Measurements from ENCODE around the gene ABHD17A. TPM values are rescaled to one million over a fixed set of nuclear protein-coding genes. Genes with fewer than 3 reads are reported as not detected.

Gene ABHD17A
- total and polyA plus RNA-seq, 2 of the 8 experiments (the other 6 are each of a cell fraction or from before 2014, with no cell fraction given): 41.2 to 87.4 TPM

DNA sequence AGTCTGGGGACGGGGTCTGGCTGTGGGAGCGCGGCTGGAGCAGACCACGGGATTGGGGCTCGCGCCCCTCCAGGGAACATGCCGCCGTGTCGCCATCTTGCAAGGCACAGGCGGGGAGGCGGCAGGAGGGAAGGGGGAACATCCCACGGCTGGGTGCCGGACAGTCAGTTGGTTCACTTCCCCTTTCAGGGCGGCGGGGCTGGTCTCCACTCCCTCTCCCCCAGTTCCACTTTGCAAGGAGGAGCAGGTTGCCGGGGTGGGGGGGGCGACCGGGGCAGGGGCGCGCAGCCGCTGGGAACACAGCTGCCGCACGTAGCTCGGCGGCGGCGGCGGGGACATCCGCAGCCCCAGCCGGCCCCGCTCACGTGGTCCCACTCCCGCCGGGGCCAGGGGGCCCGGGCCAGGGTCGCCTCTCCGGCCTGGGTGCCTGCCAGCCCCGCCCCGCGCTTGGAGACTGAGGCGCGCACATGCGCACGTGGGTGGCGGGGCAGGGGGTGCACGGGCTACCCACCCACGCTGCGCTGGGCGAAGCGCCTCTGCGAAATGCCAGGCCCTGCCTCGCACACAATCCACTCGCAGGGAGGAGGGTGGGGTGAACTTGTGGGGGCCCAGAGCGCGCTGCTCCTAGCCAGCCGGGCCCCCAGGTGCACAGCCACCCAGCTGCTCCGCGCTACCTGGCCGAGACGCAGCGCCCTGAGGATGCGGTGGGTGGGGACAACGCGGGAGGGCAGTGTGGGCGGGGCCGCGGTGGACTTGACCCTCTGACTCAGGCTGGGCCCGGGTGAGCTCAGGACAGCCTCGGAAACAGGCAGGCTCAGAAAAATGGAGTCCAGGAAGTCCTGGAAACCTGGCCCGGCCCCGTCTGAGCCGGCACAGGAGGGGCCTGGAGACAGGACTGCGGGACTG lies 28.3 kb downstream of the ABHD17A start (continued):
- TF ChIP-seq, protein P1, sequence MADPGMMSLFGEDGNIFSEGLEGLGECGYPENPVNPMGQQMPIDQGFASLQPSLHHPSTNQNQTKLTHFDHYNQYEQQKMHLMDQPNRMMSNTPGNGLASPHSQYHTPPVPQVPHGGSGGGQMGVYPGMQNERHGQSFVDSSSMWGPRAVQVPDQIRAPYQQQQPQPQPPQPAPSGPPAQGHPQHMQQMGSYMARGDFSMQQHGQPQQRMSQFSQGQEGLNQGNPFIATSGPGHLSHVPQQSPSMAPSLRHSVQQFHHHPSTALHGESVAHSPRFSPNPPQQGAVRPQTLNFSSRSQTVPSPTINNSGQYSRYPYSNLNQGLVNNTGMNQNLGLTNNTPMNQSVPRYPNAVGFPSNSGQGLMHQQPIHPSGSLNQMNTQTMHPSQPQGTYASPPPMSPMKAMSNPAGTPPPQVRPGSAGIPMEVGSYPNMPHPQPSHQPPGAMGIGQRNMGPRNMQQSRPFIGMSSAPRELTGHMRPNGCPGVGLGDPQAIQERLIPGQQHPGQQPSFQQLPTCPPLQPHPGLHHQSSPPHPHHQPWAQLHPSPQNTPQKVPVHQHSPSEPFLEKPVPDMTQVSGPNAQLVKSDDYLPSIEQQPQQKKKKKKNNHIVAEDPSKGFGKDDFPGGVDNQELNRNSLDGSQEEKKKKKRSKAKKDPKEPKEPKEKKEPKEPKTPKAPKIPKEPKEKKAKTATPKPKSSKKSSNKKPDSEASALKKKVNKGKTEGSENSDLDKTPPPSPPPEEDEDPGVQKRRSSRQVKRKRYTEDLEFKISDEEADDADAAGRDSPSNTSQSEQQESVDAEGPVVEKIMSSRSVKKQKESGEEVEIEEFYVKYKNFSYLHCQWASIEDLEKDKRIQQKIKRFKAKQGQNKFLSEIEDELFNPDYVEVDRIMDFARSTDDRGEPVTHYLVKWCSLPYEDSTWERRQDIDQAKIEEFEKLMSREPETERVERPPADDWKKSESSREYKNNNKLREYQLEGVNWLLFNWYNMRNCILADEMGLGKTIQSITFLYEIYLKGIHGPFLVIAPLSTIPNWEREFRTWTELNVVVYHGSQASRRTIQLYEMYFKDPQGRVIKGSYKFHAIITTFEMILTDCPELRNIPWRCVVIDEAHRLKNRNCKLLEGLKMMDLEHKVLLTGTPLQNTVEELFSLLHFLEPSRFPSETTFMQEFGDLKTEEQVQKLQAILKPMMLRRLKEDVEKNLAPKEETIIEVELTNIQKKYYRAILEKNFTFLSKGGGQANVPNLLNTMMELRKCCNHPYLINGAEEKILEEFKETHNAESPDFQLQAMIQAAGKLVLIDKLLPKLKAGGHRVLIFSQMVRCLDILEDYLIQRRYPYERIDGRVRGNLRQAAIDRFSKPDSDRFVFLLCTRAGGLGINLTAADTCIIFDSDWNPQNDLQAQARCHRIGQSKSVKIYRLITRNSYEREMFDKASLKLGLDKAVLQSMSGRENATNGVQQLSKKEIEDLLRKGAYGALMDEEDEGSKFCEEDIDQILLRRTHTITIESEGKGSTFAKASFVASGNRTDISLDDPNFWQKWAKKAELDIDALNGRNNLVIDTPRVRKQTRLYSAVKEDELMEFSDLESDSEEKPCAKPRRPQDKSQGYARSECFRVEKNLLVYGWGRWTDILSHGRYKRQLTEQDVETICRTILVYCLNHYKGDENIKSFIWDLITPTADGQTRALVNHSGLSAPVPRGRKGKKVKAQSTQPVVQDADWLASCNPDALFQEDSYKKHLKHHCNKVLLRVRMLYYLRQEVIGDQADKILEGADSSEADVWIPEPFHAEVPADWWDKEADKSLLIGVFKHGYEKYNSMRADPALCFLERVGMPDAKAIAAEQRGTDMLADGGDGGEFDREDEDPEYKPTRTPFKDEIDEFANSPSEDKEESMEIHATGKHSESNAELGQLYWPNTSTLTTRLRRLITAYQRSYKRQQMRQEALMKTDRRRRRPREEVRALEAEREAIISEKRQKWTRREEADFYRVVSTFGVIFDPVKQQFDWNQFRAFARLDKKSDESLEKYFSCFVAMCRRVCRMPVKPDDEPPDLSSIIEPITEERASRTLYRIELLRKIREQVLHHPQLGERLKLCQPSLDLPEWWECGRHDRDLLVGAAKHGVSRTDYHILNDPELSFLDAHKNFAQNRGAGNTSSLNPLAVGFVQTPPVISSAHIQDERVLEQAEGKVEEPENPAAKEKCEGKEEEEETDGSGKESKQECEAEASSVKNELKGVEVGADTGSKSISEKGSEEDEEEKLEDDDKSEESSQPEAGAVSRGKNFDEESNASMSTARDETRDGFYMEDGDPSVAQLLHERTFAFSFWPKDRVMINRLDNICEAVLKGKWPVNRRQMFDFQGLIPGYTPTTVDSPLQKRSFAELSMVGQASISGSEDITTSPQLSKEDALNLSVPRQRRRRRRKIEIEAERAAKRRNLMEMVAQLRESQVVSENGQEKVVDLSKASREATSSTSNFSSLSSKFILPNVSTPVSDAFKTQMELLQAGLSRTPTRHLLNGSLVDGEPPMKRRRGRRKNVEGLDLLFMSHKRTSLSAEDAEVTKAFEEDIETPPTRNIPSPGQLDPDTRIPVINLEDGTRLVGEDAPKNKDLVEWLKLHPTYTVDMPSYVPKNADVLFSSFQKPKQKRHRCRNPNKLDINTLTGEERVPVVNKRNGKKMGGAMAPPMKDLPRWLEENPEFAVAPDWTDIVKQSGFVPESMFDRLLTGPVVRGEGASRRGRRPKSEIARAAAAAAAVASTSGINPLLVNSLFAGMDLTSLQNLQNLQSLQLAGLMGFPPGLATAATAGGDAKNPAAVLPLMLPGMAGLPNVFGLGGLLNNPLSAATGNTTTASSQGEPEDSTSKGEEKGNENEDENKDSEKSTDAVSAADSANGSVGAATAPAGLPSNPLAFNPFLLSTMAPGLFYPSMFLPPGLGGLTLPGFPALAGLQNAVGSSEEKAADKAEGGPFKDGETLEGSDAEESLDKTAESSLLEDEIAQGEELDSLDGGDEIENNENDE (IDR thresholded peaks at IDR 0.05; ENCODE audit: insufficient replicate concordance, low read length): no peak
- TF ChIP-seq YY1 (IDR thresholded peaks at IDR 0.05; ENCODE audit: low read depth, low read length) (peak; percentile 61), EGR1 (IDR thresholded peaks at IDR 0.05; ENCODE audit: borderline replicate concordance, low read depth, low read length) (0 out of 2 replicates have a peak, but pooled peaks have one; percentile 5), JUND (IDR thresholded peaks at IDR 0.05; ENCODE audit: low read length) (no peak), SIN3A (conservative IDR thresholded peaks at IDR 0.05 in 1 of 2, IDR thresholded peaks at IDR 0.05 in 1 of 2; ENCODE audit: low read depth in 1 of 2, low read length in 2 of 2) (peak; percentile 22 to 43; a peak in 1 of 4 replicates), CEBPB (IDR thresholded peaks at IDR 0.05; ENCODE audit: low read depth, low read length) (no peak), NRF1 (IDR thresholded peaks at IDR 0.05; ENCODE audit: low read depth, low read length) (0 out of 2 replicates have a peak, but pooled peaks have one; percentile 20), CTBP2 (IDR thresholded peaks at IDR 0.05; ENCODE audit: borderline replicate concordance, insufficient read depth, insufficient read length, low read length) (no peak)
- TF ChIP-seq, protein P2, sequence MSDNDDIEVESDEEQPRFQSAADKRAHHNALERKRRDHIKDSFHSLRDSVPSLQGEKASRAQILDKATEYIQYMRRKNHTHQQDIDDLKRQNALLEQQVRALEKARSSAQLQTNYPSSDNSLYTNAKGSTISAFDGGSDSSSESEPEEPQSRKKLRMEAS (IDR thresholded peaks at IDR 0.05): peak; percentile 61
